ENCODE measurements around the gene SLC45A2.

SLC45A2 gene

GRCh38 chr5:33905381-33905780, 79.1 kb downstream of the SLC45A2 start:
- DNase-seq: no peak

- DNase-seq: no peak
Observed at GRCh38 chr5:33903118-33903517, 81.4 kb downstream of the SLC45A2 start.

GRCh38 chr5:33901156-33901555, 83.3 kb downstream of the SLC45A2 start:
- DNase-seq: no peak
